GM12874 (cell line): ENCODE data around the gene GAPVD1.

Experiments used
- CTCF ChIP-seq: IDR thresholded peaks from 2 replicates; pipeline ENCODE4 v1.5.1; 2011; ENCODE audit warnings: low read depth, mild to moderate bottlenecking, control low read depth, low read length, moderate library complexity; ENCODE audit not compliant: insufficient read depth

Gene GAPVD1

GRCh38 chr9:125338929-125339328, 77.3 kb downstream of the GAPVD1 start:
- no peak for TF ChIP-seq CTCF

DNA sequence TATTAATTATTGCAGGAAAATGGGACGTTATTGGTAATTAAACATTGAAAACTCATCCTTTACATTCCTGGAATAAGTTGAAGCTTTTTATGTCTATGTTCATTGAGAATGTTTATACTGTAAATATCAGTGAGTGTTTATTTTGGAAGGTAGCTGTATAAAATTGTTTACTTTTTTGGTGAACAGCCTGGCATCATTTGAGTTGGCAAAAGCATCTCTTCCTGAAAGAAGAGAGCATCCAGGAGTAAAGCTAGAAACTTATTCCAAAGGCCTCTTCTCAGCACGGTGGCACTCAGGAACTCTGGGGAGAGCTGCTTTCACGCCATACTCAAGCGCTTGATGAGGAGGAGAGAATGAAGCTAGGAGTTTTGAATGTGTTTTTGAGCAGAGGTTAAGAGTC, 79.9 kb downstream of the GAPVD1 start:
- TF ChIP-seq CTCF, result no peak

DNA sequence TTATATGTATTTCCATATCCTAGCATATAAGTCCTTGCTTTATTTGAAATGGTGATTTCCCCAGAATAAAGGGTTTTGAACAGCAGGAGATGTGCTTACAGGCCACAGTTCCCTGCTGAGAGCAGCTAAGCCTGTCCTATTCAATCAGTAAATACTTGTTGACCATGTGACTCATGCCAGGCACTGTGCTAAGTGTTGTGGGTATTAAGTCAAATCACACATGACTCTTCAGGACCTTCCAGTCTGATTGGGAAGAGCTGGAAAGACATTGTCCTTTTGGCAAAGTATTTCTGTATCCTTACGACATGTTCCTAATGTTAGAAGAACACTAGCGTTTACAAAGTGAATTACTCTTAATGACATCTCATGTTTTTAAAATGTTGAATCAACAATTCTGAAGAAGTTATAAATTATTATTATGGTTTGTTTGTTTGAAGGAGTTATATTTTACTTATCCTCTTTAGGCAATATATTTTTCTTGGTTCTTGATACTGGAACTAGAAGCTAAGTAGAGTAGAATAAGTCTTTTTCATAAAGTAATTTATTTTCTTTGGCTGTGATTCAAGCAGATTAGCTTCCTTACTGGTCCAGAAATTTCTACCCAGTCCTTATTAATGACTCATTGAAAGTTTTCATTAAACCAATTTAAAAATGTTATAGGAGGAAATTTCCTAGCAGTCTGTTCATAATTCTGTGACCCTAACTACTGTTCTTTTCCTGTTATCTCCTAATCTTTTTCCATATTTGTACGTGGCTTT, 82.1 kb downstream of the GAPVD1 start:
- TF ChIP-seq CTCF, result no peak

DNA sequence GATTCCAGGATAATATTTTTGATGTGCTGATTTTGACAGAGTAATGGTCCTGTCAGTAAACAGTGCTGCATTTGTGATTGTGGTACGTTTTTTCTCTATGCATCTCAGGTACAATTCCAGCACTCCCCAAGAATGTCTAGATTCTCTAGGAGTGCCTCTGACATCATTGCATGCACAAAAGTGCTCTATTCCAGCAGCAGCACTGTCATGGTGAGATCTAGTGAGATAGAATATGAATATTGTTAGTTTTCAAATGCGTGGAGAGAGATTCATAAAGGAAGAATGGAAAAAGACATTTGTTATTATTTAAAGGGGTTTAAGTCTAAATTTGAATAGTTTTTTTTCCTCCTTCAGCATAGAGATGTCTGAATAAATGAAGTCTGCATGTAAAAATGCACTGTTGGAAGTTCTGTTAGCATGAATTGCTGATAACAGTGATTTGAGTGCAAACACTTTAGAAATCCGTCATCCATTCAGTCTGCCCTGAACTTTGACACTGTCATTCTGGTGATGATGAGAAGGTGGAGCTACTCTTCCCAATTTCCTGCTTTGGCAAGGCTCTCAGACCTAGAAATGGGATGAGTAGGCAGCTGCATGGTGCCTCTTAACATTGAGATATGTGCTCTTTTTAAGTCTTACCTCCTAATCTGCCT, 84.6 kb downstream of the GAPVD1 start:
- TF ChIP-seq CTCF, result no peak

DNA sequence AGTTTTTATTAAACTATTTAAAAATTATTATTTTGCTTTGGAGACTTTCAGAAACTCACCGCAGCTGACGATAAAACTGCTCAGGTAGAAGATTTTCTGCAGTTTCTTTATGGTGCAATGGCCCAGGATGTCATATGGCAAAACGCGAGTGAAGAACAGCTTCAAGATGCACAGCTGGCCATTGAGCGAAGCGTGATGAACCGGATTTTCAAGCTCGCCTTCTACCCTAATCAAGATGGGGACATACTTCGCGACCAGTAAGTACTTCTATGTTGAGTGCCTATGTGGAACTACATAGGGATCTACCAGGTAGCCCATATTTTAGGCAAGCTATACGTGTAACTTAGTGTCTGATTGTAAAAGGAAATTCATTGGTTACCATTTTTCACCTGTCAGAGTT, 94.0 kb downstream of the GAPVD1 start:
- no peak for TF ChIP-seq CTCF

DNA sequence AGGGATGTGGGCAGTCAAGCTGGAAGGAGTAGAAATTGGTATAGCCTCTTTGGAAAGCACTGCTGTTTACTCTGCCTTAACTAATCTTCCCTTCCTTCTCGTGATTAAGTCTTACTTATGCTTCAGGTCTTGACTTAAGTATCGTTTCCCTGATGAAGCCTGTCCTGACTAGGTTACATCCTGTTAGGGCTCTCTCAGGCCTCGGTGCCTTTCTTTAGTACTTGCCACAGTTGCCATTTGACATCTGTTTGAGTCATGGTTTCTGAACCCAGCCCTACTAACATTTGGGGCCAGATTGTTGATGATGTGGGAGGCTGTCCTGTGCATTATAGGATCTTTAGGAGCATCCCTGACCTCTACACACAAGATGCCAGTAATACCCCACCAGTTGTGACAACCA, 94.4 kb downstream of the GAPVD1 start:
- TF ChIP-seq CTCF, result no peak

DNA sequence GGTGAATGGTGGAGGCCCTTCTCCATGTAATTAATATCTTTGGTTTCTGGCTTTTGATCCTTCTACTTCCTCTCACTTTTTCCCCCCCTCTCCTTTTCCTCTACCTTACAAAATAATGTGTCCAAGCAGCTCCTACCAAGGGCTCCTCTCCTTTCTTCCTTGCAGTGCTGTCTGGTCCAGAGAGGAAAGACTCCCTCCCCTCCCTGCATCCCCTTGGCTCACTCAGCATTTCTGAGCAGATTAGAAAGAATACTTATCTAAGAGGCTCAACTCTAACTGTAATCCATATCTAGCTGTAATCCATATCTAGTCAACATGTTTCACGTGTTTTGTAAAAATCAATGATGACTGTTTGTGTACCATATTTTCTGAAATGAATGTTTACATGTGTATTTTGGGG, 97.4 kb downstream of the GAPVD1 start:
- no peak for TF ChIP-seq CTCF
